Stomach (tissue), 9 donors: Measurements from ENCODE around the gene HSDL2. TPM values are rescaled to one million over a fixed set of nuclear protein-coding genes. Genes with fewer than 3 reads are reported as not detected.
A peak's percentile ranks its signal among the peaks of the same experiment; 100 is the strongest.
"Not testable (repeated sequence)": the region's sequence is repeated elsewhere in the genome, so short reads cannot be mapped to it uniquely, and the experiment has no call there.

Experiments used
- DNase-seq, 2 donors: peaks; one replicate each; pipeline versions ENCODE4 v3.0.0 to v3.0.0-alpha.2; 2013 to 2019
- H3K27ac ChIP-seq, 5 donors: fragments of 200-600 bp in 4 of 5; sonication (generic) in 4 of 5; one replicate each; pipeline ENCODE4 v1.5.1; 2013 to 2019; ENCODE audit warnings: mild to moderate bottlenecking in 1 of 5, moderate library complexity in 1 of 5
- H3K27me3 ChIP-seq, 3 donors: fragments of 200-600 bp; sonication (generic); one replicate each; pipeline ENCODE4 v1.5.1; 2017 to 2019; ENCODE audit warnings: mixed run types in 1 of 3
- H3K36me3 ChIP-seq, 4 donors: fragments of 200-600 bp; sonication (generic); 1 replicate in 3 of 4; 2 replicates in 1 of 4; pipeline ENCODE4 v1.5.1; 2016 to 2019
- H3K4me1 ChIP-seq, 4 donors: fragments of 200-600 bp; sonication (generic); one replicate each; pipeline ENCODE4 v1.5.1; 2016 to 2019
- H3K4me3 ChIP-seq, 4 donors: fragments of 200-600 bp; sonication (generic) in 3 of 4; one replicate each; pipeline ENCODE4 v1.5.1; 2016 to 2019; ENCODE audit warnings: mild to moderate bottlenecking in 1 of 4
- H3K9me3 ChIP-seq, 4 donors: fragments of 200-600 bp; sonication (generic); one replicate each; pipeline ENCODE4 v1.5.1; 2016 to 2019
- CTCF ChIP-seq, 7 experiments: fragments of 450-650 bp in 4 of 7; fragments of 200-600 bp in 3 of 7; sonication (generic) in 3 of 7; IDR thresholded peaks; one replicate each; pipeline ENCODE4 v1.5.1; 2016 to 2019; ENCODE audit warnings: antibody characterized with exemption in 7 of 7, control low read depth in 2 of 7, mild to moderate bottlenecking in 1 of 7
- EP300 ChIP-seq: sonication (generic); formaldehyde crosslinking; IDR thresholded peaks from one replicate; pipeline ENCODE4 v1.6.1; 2017; ENCODE audit warnings: antibody characterized with exemption
- POLR2A ChIP-seq, 4 donors: fragments of 450-650 bp; IDR thresholded peaks; one replicate each; pipeline ENCODE4 v1.6.1; 2016; ENCODE audit warnings: antibody characterized with exemption in 4 of 4, control low read depth in 2 of 4, mild to moderate bottlenecking in 1 of 4, moderate library complexity in 1 of 4
- POLR2AphosphoS5 ChIP-seq, 3 donors: sonication (generic); formaldehyde crosslinking; IDR thresholded peaks; one replicate each; pipeline ENCODE4 v1.6.1; 2016; ENCODE audit warnings: antibody characterized with exemption in 3 of 3
- WGBS, 5 donors: extraction: QIAGEN DNeasy Blood & Tissue Kit in 3 of 5; methylation state at CpG; one replicate each; pipeline versions ENCODE4 v1.1.5 to v1.1.7; 2013 to 2018; 5-methylcytosine and 5-hydroxymethylcytosine counted together
- intact Hi-C: fragments of 100-400 bp; cut with DNase I; formaldehyde crosslinking; loops from one replicate; pipeline ENCODE4 v1.15.1; 2023; ENCODE audit warnings: low total_unique reads
- polyA plus RNA-seq, 3 donors: library from polyadenylated mRNA; stranded (reverse); fragments of 200-250 nt; gene quantifications; one replicate each; pipeline ENCODE4 v1.2.3, GENCODE V29; 2013
- total RNA-seq, 5 donors: library from RNA; depleted of rRNA; stranded (reverse); fragments of >200 nt; gene quantifications; one replicate each; pipeline versions ENCODE4 v1.1.0 to v1.2.3, GENCODE V29; 2014 to 2016
- donor health status: healthy with polysubstance abuse.
- donor health status: Bipolar disorder and iron deficiency.
- donor health status: healthy.

The HSDL2 gene
- total and polyA plus RNA-seq, 8 donors, result 18.3 to 56.9 (median 24.8) TPM

- peak overlapping the region in 1 of 5 donors; percentile 33 for H3K27ac ChIP-seq
- TF ChIP-seq EP300 (no peak), CTCF (IDR thresholded peaks at IDR 0.05) (no peak), POLR2A (IDR thresholded peaks at IDR 0.05) (no peak), POLR2AphosphoS5 (IDR thresholded peaks at IDR 0.05) (no peak)
- intact Hi-C loops, result no loop called here
- H3K36me3 ChIP-seq, result peaks cover 3 to 62% (median 40%) of the 10 kb centered on the region in 4 donors
- no peak overlapping the region for H3K4me3 ChIP-seq
- no peaks in the 10 kb centered on the region for H3K9me3 ChIP-seq
- peaks cover 0 to 13% (median 4%) of the 10 kb centered on the region in 4 donors for H3K4me1 ChIP-seq
- H3K27me3 ChIP-seq, result no peaks in the 10 kb centered on the region
- DNase-seq, result peak in 1 of 2 donors; percentile 25
- WGBS, 5 donors, result 30 to 49% (median 36%) methylated on average over 1 of the region's 1 CpG
These were observed 31.7 kb downstream of the HSDL2 start for GRCh38 chr9:112411626-112412027.

- H3K9me3 ChIP-seq, intact Hi-C loops, H3K27me3 ChIP-seq, H3K4me3 ChIP-seq: not testable (repeated sequence)
- peak in 1 of 2 donors; percentile 39 for DNase-seq
- peaks cover 0 to 13% (median 4%) of the 10 kb centered on the region in 4 donors for H3K4me1 ChIP-seq
- peaks cover 0 to 45% (median 25%) of the 10 kb centered on the region in 4 donors for H3K36me3 ChIP-seq
- peak overlapping the region in 1 of 5 donors; percentile 17 for H3K27ac ChIP-seq
- 32 to 76% (median 66%) methylated on average over 8 to 9 of the region's 9 CpGs for WGBS, 5 donors
These were observed 33.8 kb downstream of the HSDL2 start for GRCh38 chr9:112413728-112414127.

GRCh38 chr9:112420208-112420607 is 40.3 kb downstream of the HSDL2 start:
- Histone ChIP-seq H3K27ac (no peak overlapping the region), H3K36me3 (peaks cover 4 to 50% (median 45%) of the 10 kb centered on the region in 4 donors), H3K9me3 (no peaks in the 10 kb centered on the region), H3K4me1 (no peaks in the 10 kb centered on the region), H3K4me3 (no peak overlapping the region), H3K27me3 (no peaks in the 10 kb centered on the region)
- intact Hi-C loops, result no loop called here
- DNase-seq, result no peak
- WGBS, 5 donors, result 80 to 95% (median 90%) methylated on average over 2 of the region's 2 CpGs
- TF ChIP-seq EP300 (no peak), CTCF (IDR thresholded peaks at IDR 0.05) (no peak), POLR2AphosphoS5 (IDR thresholded peaks at IDR 0.05) (no peak)

GRCh38 chr9:112421771-112422222 is 41.9 kb downstream of the HSDL2 start:
- TF ChIP-seq CTCF (IDR thresholded peaks at IDR 0.05) (no peak), POLR2A (IDR thresholded peaks at IDR 0.05) (no peak), POLR2AphosphoS5 (IDR thresholded peaks at IDR 0.05) (no peak), EP300 (no peak)
- intact Hi-C loops, result no loop called here
- H3K4me3 ChIP-seq, result no peak overlapping the region
- DNase-seq, result no peak
- H3K27ac ChIP-seq, result no peak overlapping the region
- no peaks in the 10 kb centered on the region for H3K4me1 ChIP-seq
- H3K36me3 ChIP-seq, result peaks cover 4 to 54% (median 40%) of the 10 kb centered on the region in 4 donors
- no peaks in the 10 kb centered on the region for H3K27me3 ChIP-seq
- H3K9me3 ChIP-seq, result no peaks in the 10 kb centered on the region
- WGBS, 5 donors, result 85 to 91% (median 90%) methylated on average over 5 of the region's 5 CpGs

GRCh38 chr9:112422417-112423148 is 42.7 kb downstream of the HSDL2 start:
- intact Hi-C loops, result no loop called here
- no peak overlapping the region for H3K27ac ChIP-seq
- no peaks in the 10 kb centered on the region for H3K27me3 ChIP-seq
- H3K9me3 ChIP-seq, result no peaks in the 10 kb centered on the region
- no peak overlapping the region for H3K4me3 ChIP-seq
- H3K36me3 ChIP-seq, result peaks cover 4 to 57% (median 40%) of the 10 kb centered on the region in 4 donors
- WGBS, 5 donors, result 81 to 88% (median 83%) methylated on average over 3 of the region's 3 CpGs
- TF ChIP-seq EP300 (no peak), CTCF (IDR thresholded peaks at IDR 0.05) (no peak), POLR2AphosphoS5 (IDR thresholded peaks at IDR 0.05) (no peak), POLR2A (IDR thresholded peaks at IDR 0.05) (no peak)
- no peak for DNase-seq
- H3K4me1 ChIP-seq, result no peaks in the 10 kb centered on the region
